HG02610 (cell line): Measurements from ENCODE around the gene WWC2.
A peak's percentile ranks its signal among the peaks of the same experiment; 100 is the strongest.

Experiments
- ATAC-seq: cut with Tn5 transposase; IDR thresholded peaks from one replicate; pipeline ENCODE4 v1.9.1; 2021; ENCODE audit warnings: mild to moderate bottlenecking, moderate library complexity; ENCODE audit not compliant: unreplicated experiment

Gene WWC2

DNA sequence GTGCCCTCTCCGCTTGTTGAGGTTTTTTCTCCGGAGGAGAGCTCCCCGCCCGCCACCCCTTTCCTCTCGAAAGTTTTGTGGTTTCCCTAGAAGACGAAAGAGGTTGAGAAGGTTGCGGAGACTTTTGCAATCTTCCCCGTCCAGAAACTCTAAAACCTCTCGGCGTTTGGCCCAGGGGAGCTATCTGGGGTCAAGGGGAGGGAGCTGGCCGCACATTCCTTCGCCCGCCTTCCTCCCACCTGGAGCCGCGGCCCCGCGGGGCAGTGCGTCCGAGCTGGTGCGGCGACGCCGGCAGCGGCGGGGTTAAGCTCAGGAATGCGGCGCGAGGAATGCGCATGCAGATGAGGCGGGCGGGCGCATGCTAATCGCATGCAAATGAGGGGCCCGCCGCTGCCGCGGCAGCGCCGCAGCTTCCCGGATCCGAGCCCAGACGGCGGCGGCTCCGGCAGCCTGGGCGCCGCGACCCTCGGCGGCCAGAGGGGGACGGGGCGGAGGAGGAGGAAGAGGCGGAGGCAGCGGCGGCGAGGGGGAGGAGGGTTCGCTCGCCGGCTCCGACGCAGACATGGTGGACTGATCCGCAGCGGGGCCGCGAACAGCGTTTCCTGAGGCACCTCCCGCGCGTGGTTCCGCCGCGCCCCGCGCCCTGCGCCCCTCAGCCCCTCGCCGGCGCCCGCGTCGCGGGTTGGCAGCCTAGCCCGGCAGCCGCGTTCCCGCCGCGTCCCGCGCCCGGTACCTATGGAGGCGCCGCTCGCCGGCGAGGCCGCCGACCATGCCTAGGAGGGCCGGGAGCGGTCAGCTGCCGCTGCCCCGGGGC, at the start of gene WWC2:
TSS of gene WWC2 (plus strand) at position 535 of the 814 bp plus-strand sequence. CDS start at position 770, 235 bp downstream.
- peak; percentile 61 for ATAC-seq

DNA sequence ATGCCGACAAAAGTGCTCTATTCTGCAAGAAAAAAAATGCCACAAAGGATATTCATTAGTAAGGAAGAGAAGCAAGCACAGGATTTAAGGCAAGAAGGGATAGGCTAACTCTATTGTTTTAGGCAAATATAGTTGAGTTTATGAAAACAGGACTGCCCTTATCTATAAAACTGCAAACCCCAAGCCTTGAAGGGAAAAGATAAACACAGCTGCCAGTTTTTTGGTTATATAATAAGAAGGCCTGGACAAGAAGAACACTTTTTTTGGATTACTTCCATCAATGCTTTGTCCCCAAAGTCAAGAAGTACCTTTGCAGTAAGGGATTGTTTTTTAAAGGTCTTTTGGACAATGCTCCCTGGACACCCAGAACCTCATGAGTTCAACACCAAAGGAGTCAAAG, 45.4 kb upstream of the WWC2 start:
- ATAC-seq: no peak

DNA sequence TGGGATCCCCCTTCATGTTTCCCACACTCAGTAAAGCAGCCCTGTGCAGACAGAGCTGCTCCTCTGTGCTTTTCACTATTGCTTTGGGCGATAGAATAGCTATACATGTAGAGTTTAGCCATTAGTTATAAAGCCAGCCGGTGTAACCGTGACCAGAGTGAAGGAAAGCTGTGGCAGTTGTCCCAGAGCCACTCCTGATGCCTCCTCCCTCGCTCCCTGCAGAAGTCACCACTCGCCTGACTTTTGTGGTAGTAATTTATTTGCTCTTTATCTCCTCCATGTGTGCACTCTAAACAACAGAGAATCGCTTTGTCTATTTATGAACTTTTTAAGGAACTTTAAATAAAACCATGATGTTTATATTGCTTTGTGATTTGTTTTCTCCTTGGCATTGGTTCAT, 41.8 kb upstream of the WWC2 start:
- no peak for ATAC-seq

DNA sequence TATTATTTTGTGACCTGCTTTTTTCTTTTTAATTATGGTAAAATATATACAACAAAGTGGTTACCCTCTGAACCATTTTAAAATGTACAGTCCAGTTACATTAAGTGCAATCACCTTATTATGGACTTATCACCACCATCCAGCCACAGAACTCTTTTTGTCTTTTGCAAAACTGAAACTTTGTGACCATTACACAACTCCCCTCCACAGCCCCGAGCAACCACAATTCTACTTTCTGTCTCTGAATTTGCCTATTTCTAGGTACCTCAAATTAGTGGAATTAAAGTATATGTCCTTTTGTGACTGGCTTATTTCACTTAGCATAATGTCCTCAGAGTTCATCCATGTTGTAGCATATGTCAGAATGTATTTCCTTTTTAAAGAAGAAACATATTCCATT, 39.3 kb upstream of the WWC2 start:
- ATAC-seq: no peak

DNA sequence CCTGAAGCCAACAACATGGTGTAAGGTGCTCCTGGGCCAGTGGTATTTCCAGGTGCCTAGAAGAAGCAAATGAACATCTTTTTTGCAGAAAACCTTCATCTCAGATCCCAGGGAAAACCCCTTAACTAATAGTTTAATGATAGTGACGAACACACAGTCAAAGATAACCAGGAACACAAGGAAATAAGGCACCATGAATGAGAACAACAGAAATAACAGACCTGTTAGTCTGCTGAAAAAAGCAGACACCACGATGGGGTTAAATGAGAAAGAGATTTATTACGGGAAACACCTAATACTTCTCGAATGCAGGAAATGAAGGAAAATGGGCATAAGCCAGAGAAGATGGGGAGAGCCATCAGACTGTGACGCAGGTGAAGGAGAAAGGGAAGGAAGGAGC, 30.6 kb upstream of the WWC2 start:
- no peak for ATAC-seq

DNA sequence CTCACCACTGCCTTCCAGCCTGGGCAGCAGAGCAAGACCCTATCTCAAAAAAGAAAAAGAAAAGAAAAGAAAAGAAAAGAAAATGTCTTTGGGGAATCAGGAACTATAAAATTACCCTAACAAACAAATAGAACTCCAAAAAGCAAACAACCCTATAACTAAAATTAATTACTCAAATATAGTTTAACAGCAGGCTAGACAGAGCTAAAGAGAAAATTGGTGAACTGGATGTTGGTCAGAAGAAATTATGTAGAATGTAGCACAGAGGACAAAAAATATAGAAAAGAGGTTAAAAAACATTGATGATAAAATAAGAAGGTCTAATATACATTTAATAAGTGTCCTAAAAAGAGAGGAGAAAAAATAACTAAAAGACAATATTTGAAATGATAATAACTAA, 27.8 kb upstream of the WWC2 start:
- no peak for ATAC-seq

DNA sequence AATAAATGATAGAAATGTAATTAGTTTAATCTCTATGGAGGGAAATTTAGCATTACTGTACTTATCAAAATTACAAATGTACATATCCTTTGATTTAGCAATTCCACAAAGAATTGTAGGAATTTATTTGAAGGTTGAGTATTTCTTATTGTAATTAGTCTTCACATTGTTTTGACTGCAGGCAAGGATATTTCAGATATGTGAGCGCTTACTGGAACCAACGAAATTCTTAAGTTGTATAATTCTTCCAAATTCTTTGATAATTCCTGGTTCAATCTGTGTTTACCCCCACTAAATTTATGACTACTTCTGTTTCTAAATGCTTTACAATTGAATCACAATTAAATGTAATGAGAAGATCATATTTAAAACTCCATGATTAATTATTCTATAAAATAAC, 26.9 kb upstream of the WWC2 start:
- ATAC-seq: no peak

DNA sequence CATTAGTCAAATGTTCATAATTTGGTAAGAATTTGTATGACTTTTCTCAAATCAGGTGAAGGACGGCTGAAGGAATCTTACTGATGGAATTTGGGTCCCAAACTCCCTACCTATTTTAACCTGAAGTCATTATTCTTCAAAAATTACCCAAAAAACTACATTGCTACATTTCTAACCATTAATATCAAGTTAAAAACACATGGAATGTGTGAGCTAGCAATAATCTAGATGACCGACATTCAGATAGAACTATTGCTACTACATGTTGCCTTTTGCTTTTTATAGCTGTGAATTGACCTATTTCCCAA, 25.3 kb upstream of the WWC2 start:
- no peak for ATAC-seq

DNA sequence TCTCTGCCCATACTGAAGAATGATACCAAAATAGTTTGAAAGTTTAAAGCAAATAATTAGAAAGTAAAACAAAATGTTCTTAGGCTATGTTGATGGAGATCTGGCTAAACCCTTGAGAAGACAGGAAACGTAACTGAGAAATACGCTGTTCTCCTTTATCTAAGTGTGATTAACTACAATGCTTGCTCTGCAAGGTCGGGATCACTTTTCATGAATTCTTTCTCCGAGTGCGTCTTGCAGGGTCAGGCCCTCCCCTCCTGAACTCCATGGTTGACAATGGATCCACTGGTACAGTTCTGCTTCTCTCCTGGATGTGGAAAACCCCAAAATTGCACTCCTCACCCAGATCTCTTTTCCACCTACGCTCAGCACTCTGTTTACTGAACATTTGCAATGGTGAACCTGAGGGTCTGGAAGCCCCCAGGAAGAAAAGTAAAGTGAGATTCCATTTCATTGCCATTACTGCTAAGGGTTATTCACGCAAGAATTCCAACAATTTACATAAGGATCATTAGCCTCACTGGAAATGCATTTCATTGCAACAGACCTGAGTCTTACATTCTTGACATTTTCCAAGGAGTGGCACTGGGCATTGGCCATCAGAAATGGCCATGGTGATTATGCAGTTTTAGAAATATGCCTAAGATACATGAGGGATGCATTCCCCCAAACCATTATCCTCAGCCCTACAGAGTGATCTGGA, 24.6 kb upstream of the WWC2 start:
- no peak for ATAC-seq

DNA sequence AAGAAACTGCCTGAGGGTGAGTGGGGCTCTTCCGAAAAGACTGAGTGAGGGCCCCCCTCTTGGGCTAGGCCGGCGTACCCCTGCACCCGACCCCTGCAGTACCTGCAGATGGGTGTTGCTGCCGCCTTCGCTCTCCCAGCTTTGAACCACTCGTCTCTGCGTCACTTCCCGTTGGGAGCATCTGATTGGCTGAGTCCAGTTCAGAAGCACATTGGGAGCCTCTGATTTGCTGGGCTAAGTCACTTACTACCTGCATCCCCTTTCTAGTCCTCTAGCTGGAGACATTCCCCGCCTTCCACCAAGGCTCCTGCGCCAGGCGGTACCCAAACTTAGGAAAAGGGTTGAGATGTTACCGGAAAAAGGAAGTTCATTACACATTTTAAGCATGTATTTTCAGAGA, 20.4 kb upstream of the WWC2 start:
- no peak for ATAC-seq

DNA sequence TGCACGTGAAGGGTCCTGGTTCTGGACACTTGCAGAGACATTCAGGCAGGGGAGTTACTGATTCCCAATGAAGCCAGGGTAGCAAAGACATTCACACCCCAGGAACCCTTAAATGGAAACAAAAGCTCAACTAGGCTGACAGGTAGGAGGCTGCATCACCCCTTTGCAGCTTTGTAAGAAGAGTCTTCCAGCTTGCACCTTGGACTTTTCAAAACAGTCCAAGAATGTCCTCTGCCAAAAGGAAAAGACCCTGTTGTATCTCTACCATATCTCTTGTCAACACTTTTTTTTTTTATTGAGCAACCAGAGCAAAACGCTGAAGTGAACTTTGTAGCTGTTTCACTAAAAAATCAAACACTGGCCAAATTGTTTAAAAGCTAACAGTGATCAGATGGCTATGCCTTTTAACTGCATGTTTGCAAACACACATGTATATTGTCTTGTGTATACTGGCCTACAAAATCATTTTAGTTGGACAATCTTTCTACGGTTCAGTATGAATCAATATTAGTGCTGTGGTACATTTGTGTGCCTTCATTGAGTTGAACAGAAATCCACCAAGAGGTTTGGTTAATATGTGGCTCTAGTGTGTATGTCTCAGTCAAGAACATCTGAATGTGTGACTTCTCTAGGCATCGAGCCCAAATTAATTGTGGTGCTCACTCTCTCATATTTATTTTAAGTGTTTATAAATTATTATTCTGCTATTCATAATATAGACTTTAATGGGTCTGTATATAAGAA, 18.5 kb upstream of the WWC2 start:
- ATAC-seq: no peak

DNA sequence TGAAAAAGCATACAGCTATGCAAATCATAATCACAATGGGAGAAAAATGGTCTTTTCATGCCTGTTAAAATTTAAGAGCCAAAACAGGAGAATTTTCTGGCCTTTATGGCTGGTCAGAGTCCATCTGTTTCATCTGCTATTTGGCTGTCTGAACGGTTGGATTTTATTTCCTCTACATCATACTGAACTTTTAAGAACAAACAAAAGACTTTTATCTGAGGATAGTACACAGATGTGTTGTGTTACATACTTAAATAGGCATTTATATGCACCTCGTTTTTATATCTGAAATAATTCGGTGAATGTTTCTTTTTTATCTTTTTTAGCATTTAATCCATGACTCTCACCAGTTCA, 18.0 kb upstream of the WWC2 start:
- no peak for ATAC-seq

DNA sequence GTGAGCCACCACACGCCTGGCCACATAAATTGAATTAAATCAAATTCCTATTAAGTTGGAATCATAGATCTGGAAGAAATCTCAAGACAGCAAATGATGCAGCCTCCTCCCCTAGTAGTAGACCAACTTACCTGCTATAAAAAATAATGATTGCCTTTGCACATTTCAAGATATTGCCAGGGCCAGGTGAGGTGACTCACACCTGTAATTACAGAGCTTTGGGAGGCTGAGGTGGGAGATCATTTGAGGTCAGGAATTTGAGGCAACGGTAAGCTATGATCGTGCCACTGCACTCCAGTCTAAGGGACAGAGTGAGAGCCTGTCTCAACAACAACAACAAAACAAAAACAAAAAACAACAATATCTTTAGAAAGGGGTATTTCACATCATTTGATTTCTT, 17.0 kb upstream of the WWC2 start:
- ATAC-seq: no peak

DNA sequence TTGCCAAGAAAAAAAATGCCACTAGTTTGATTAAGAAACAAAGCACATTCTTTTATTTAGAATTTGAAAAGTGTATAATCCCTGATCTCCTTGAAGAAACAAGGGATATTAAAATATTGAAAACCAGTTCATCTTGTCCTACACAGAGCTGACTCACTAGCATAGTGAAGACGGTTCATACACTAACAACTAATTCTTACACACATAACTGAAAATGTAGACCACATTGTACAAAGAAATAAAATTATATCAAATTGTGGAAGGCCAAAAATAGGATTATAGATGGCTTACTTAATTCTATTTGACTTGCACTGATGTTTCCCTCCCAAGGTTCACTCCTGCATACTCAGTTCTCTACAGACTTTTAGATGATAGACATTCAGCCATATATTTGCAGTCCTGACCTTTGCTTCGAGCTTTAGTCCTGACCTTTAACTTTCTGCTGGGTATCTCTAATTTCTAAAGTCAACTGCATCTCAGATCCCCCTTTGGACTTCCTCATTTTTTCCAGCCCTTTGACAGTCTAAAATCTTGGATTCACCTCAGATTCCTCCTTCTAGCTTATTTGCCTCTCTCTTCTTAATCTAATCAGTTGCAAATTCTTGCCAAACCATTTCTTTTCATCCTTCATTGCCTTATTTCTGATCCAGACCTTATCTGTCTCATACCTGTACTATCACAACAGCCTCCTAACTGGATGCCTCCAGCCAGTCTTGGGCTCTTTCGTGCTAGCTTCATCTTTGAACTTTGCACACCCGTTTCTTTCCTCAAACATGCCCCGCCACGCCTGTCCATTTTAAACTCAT, 4.5 kb upstream of the WWC2 start:
- ATAC-seq: no peak

DNA sequence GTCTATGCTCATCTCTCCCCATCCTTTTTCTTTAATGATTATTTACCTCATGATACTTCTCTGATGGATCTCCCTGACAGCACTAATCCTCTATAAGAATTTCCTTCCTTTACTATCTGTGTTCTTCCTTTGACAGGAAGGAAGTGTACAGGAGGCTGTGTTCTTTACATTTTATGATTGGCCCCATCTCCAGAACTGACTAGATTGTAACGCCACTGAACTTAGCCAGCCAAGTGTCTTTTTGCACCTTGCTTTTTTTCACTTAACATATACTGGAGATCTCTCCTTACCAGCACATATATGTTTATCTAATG, 3.9 kb upstream of the WWC2 start:
- no peak for ATAC-seq

DNA sequence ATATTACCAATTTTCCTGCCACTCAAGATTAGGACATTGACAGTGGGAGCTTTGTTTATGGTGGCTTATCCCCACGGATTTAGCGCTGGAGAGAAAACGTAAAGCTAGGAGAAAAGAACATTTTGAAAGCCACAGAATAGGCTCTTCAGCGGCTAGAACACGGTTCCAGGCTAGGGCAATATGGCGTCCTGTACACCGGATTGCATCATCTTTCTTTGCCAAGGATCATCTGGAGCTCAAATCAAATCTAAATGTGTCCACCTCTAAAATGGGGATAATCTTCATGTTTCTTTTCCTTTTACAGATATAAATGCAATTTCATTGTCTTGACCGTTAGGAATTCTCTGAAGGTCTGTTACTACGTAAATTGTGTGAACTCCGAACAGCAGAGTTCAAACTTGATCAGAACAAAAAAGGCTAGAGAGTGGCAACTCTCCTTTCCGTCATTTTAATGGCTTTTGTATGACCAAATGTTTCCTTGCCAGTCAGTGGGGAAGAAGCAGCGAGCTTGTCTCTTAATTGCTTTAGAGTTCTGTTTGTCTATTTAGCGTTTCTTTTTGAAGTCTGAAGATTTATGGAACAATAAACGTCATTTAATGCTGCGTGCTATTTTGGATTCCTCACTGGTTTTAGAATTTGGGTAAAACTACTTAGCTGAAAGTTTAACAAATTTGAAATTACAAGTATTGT, 2.6 kb upstream of the WWC2 start:
- ATAC-seq: no peak

DNA sequence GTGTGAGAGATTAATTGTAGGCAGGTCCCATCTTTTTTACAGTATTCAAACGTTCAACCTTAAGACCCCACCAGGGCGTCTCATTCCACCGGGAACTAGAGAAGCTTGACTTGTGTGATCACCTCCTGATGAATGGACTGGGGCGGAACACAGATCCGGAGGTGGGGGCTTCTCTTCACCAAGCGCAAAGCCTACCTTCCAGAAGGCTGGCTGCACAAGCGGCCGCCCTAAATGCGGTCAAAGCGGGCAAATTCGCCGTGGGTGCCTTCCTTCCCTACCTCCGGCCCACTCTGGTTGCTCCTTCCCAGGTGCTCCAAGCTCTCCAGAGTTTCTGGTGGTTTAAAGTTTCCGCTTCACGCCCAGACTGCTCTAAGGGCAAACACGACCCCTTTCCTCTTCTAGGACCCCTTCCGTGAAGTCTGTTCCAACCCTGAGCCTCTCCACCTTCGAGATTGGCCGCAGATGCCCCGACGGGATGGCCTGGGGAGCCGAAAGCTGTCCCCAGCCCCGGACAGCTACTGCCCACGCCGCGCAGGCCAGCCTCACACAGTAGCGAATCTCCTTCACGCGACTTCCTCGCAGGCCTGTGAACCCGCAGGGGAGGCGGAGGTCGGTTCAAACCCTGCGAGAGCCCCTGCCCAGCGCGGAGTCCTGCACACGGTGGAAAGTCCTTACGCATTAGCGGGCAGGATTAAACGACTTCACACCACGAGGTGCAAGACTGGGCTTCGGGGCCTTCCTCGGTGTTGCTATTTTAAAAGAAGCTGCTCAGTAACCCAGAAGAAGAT, 1.6 kb upstream of the WWC2 start:
- no peak for ATAC-seq

DNA sequence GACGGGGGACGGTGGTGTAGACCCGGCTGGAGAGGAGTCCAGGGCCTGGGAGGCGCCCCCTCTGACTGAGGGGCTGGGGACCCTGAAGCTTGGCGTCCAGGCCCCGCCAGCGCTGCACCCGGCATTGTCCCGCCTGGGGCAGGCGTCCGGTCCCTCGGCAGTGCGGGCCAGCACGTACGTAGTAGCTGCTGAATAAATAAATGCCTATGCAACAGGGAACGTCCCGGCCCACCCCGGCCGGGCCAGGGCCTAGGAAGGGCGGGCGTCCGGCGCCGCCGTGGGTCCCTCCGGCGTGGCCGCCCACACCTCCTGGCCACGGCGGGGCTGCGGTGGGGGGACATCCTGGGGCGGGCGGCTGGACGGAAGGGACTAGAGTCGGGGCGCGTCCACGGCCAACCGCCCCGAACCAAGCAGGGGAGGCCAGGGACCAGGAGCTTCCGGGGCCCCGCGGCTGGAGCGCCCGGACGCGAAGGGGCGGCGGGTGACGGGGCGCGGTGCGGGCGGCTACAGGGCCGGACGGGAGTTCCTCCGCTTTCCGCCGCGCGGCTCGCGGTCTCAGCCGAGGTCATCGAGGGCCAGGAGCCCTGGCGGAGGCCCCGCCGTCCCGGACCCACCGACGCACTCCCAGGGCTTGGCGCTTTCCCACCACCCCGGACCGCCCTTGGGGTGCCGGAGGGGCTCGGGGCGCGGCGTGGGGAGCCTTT, 886 bp upstream of the WWC2 start:
- peak; percentile 27 for ATAC-seq

DNA sequence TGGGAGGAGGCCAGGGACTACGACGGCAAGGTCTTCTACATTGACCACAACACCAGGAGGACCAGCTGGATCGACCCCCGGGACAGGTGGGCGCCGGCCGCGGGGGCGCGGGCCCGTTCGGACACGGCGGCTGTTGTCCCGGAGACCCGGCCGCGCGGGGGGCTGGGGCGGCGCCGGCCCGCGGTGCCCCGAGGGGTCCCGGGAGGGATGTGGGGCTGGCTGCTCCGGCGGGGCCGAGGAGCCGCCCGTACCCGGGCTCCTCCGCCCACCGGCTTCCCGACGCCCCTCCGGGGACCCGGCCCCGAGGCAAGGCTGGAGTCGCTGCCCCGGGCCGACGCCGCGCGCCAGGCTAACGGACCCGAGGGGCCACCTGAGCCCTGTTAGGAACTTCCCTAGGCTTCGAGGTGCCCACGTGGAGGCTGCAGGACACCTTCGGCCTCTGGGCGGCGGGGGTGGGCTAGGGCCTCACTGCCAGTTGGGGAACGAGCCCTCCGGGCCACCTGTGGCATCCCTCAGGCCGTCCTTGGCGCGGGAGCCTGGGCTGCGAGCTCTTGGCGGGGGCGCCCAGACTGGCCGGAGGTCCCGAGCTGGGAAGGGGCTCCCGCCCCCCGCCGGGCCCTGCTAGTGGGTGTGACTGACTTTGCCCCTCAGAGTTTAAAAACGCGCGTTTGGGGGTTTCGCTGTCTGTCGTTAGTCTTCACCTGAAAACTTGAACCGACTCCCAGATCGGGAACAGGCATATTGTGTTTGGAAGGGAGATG, 660 bp downstream of the WWC2 start:
- ATAC-seq: no peak
